Measurements from ENCODE around the gene NKX1-1. TPM values are rescaled to one million over a fixed set of nuclear protein-coding genes. Genes with fewer than 3 reads are reported as not detected.

Gene NKX1-1
- total RNA-seq, 1 experiment from 2014 or later: not detected

- Histone ChIP-seq H3K9me3 (ENCODE audit: control insufficient read depth, insufficient read depth, low read depth, low read length) (no peaks in the 10 kb centered on the region), H3K27ac (ENCODE audit: low read length) (no peak overlapping the region), H3K27me3 (ENCODE audit: control insufficient read depth, insufficient read depth, low read length) (no peaks in the 10 kb centered on the region), H3K36me3 (ENCODE audit: control insufficient read depth, insufficient read depth, low read length) (no peaks in the 10 kb centered on the region), H3K4me1 (ENCODE audit: control insufficient read depth, insufficient read depth, low read length) (no peaks in the 10 kb centered on the region), H3K4me3 (ENCODE audit: low read depth in 2 of 2, low read length in 2 of 2) (no peak overlapping the region)
- intact Hi-C loops (cut with micrococcal nuclease; ENCODE audit: unreplicated experiment): no loop called here
- TF ChIP-seq REST (IDR thresholded peaks at IDR 0.05; ENCODE audit: insufficient read depth in 1 of 2, low read depth in 2 of 2, low read length in 1 of 2): no peak
- TF ChIP-seq TCF7L2 (IDR thresholded peaks at IDR 0.05; ENCODE audit: low read depth, low read length): no peak
- TF ChIP-seq CTCF (IDR thresholded peaks at IDR 0.05): no peak
- TF ChIP-seq SIN3A (IDR thresholded peaks at IDR 0.05; ENCODE audit: borderline replicate concordance, insufficient read depth, low read depth, low read length): no peak
- TF ChIP-seq POLR2AphosphoS5 (IDR thresholded peaks at IDR 0.05; ENCODE audit: low read depth, low read length): no peak
- DNase-seq (ENCODE audit: low read depth, low spot score) (no peak), ATAC-seq (no peak)
- BruUV-seq (replicated peaks): no TSS peak
- in situ Hi-C loops (cut with HindIII; ENCODE audit: low pct_unique_long_range_greater_than_20kb, low sequenced_read_pairs): no loop called here
- POLR2A ChIA-PET: no interaction called here
- CTCF ChIA-PET: no interaction called here
These were observed 42.7 kb downstream of the NKX1-1 start for GRCh38 chr4:1363513-1363912.

GRCh38 chr4:1362521-1362920 lies 43.7 kb downstream of the NKX1-1 start:
- in situ Hi-C loops (cut with HindIII; ENCODE audit: low pct_unique_long_range_greater_than_20kb, low sequenced_read_pairs) (no loop called here), intact Hi-C loops (cut with micrococcal nuclease; ENCODE audit: unreplicated experiment) (no loop called here)
- no peaks in the 10 kb centered on the region for H3K9me3 ChIP-seq (ENCODE audit: control insufficient read depth, insufficient read depth, low read depth, low read length)
- no peak overlapping the region for H3K27ac ChIP-seq (ENCODE audit: low read length)
- no peaks in the 10 kb centered on the region for H3K36me3 ChIP-seq (ENCODE audit: control insufficient read depth, insufficient read depth, low read length)
- BruUV-seq (replicated peaks): no TSS peak
- no peak for DNase-seq (ENCODE audit: low read depth, low spot score)
- no peak overlapping the region for H3K4me3 ChIP-seq (ENCODE audit: low read depth in 2 of 2, low read length in 2 of 2)
- no peaks in the 10 kb centered on the region for H3K4me1 ChIP-seq (ENCODE audit: control insufficient read depth, insufficient read depth, low read length)
- ChIA-PET CTCF (no interaction called here), POLR2A (no interaction called here)
- H3K27me3 ChIP-seq (ENCODE audit: control insufficient read depth, insufficient read depth, low read length): no peaks in the 10 kb centered on the region
- TF ChIP-seq TCF7L2 (IDR thresholded peaks at IDR 0.05; ENCODE audit: low read depth, low read length): no peak
- TF ChIP-seq POLR2AphosphoS5 (IDR thresholded peaks at IDR 0.05; ENCODE audit: low read depth, low read length): no peak
- TF ChIP-seq CTCF (IDR thresholded peaks at IDR 0.05): no peak
- no peak for TF ChIP-seq SIN3A (IDR thresholded peaks at IDR 0.05; ENCODE audit: borderline replicate concordance, insufficient read depth, low read depth, low read length)
- TF ChIP-seq REST (IDR thresholded peaks at IDR 0.05; ENCODE audit: insufficient read depth in 1 of 2, low read depth in 2 of 2, low read length in 1 of 2): no peak
- ATAC-seq: no peak
